Astrocyte (in vitro differentiated cells and primary cell): ENCODE measurements around the gene SPNS2. TPM values are rescaled to one million over a fixed set of nuclear protein-coding genes. Genes with fewer than 3 reads are reported as not detected.

Source experiments
- DNase-seq: peaks from one replicate; pipeline ENCODE4 v3.0.0-alpha.2; 2010; ENCODE audit warnings: low read depth
- FAIRE-seq: peaks from 2 replicates; lab custom pipeline; 2011; peaks lifted over from hg19 to GRCh38; lab: Jason Lieb, UNC
- H2AFZ ChIP-seq: 2 replicates; pipeline ENCODE4 v1.6.0; 2012; ENCODE audit warnings: low read depth, low read length, inconsistent platforms
- H3K27ac ChIP-seq: 2 replicates; pipeline ENCODE4 v1.5.1; 2011; ENCODE audit warnings: low read depth, low read length, inconsistent platforms
- H3K27me3 ChIP-seq: 2 replicates; pipeline ENCODE4 v1.6.0; 2011; ENCODE audit warnings: low read length, inconsistent platforms; ENCODE audit not compliant: insufficient read depth
- H3K36me3 ChIP-seq: 2 replicates; pipeline ENCODE4 v1.5.1; 2011; ENCODE audit warnings: low read length, inconsistent platforms; ENCODE audit not compliant: insufficient read depth
- H3K4me1 ChIP-seq: 2 replicates; pipeline ENCODE4 v1.5.1; 2011; ENCODE audit warnings: low read length, inconsistent platforms; ENCODE audit not compliant: insufficient read depth
- H3K4me2 ChIP-seq: 2 replicates; pipeline ENCODE4 v1.6.0; 2012; ENCODE audit warnings: low read length, inconsistent platforms
- H3K4me3 ChIP-seq: 2 replicates; pipeline ENCODE4 v1.5.1; 2011; ENCODE audit warnings: low read depth, mild to moderate bottlenecking, low read length, inconsistent platforms; ENCODE audit not compliant: insufficient read depth
- H3K79me2 ChIP-seq: 2 replicates; pipeline ENCODE4 v1.6.0; 2012; ENCODE audit warnings: mild to moderate bottlenecking, low read length, inconsistent platforms; ENCODE audit not compliant: insufficient read depth
- H3K9ac ChIP-seq: 2 replicates; pipeline ENCODE4 v1.6.0; 2012; ENCODE audit warnings: mild to moderate bottlenecking, low read length, inconsistent platforms
- H3K9me3 ChIP-seq: 2 replicates; pipeline ENCODE4 v1.5.1; 2012; ENCODE audit warnings: low read depth, mild to moderate bottlenecking, low read length, inconsistent platforms; ENCODE audit not compliant: insufficient read depth
- H4K20me1 ChIP-seq: 2 replicates; pipeline ENCODE4 v1.6.0; 2012; ENCODE audit warnings: low read length, inconsistent platforms; ENCODE audit not compliant: insufficient read depth
- H3K27ac Mint-ChIP-seq: one replicate; pipeline ENCODE4 v1.8.0; 2021; ENCODE audit warnings: mild to moderate bottlenecking, mixed read lengths; ENCODE audit not compliant: unreplicated experiment
- H3K27me3 Mint-ChIP-seq: one replicate; pipeline ENCODE4 v1.8.0; 2021; ENCODE audit warnings: low read depth, mixed read lengths; ENCODE audit not compliant: unreplicated experiment
- H3K36me3 Mint-ChIP-seq: one replicate; pipeline ENCODE4 v1.8.0; 2021; ENCODE audit warnings: low read depth, mixed read lengths; ENCODE audit not compliant: unreplicated experiment
- H3K4me1 Mint-ChIP-seq: one replicate; pipeline ENCODE4 v1.8.0; 2021; ENCODE audit warnings: low read depth, mixed read lengths; ENCODE audit not compliant: unreplicated experiment
- H3K4me3 Mint-ChIP-seq: one replicate; pipeline ENCODE4 v1.8.0; 2021; ENCODE audit warnings: mild to moderate bottlenecking, moderate library complexity, mixed read lengths; ENCODE audit not compliant: unreplicated experiment
- H3K9me3 Mint-ChIP-seq: one replicate; pipeline ENCODE4 v1.8.0; 2021; ENCODE audit warnings: mild to moderate bottlenecking, mixed read lengths; ENCODE audit not compliant: unreplicated experiment
- EZH2 ChIP-seq: IDR thresholded peaks from 2 replicates; pipeline ENCODE4 v1.6.1; 2012; ENCODE audit warnings: mild to moderate bottlenecking, low read length, inconsistent platforms; ENCODE audit not compliant: insufficient read depth
- total RNA-seq: library from RNA; stranded (reverse); gene quantifications from 2 replicates; pipeline ENCODE4 v1.2.1, GENCODE V29; 2021
- TF ChIP-seq, protein P1 (sequence below): IDR thresholded peaks from 2 replicates; pipeline ENCODE4 v1.5.1; 2011; ENCODE audit warnings: low read depth, mild to moderate bottlenecking, inconsistent platforms, low read length, moderate library complexity; ENCODE audit not compliant: insufficient read depth

The SPNS2 gene
- total RNA-seq, 1 donor from 2014 or later, result 4.3 TPM

DNA sequence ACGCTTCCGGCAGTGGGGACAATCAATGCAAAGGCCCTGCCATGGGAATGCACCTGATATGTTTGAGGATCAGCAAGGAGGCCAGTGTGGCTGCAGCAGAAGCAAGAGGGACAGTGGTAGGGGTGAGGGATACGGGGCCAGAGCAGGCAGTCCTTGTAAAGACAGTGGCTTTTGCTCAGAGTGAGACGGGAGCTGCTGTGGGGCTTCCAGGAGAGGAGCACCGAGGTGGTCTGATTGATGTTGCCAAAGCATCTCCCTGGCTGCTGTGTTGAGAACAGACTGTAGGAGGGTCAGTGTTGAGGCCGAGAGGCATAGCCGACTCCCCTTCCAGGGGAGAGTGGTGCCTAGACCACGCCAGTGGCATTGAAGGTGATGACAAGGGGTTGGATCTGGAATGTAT, 11.4 kb upstream of the SPNS2 start:
- Histone ChIP-seq H4K20me1 (no peaks in the 10 kb centered on the region), H3K79me2 (no peaks in the 10 kb centered on the region), H3K9me3 (no peaks in the 10 kb centered on the region), H3K4me1 (peaks cover 10% of the 10 kb centered on the region), H3K4me2 (no peak overlapping the region), H2AFZ (no peak overlapping the region), H3K27me3 (peaks cover 4% of the 10 kb centered on the region), H3K4me3 (no peak overlapping the region), H3K36me3 (no peaks in the 10 kb centered on the region), H3K9ac (no peak overlapping the region), H3K27ac (no peak overlapping the region)
- H3K27me3 Mint-ChIP-seq, result peaks cover 19% of the 10 kb centered on the region
- DNase-seq, result no peak
- H3K9me3 Mint-ChIP-seq, result no peaks in the 10 kb centered on the region
- TF ChIP-seq EZH2, result no peak
- TF ChIP-seq, protein P1, sequence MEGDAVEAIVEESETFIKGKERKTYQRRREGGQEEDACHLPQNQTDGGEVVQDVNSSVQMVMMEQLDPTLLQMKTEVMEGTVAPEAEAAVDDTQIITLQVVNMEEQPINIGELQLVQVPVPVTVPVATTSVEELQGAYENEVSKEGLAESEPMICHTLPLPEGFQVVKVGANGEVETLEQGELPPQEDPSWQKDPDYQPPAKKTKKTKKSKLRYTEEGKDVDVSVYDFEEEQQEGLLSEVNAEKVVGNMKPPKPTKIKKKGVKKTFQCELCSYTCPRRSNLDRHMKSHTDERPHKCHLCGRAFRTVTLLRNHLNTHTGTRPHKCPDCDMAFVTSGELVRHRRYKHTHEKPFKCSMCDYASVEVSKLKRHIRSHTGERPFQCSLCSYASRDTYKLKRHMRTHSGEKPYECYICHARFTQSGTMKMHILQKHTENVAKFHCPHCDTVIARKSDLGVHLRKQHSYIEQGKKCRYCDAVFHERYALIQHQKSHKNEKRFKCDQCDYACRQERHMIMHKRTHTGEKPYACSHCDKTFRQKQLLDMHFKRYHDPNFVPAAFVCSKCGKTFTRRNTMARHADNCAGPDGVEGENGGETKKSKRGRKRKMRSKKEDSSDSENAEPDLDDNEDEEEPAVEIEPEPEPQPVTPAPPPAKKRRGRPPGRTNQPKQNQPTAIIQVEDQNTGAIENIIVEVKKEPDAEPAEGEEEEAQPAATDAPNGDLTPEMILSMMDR, result no peak
- peaks cover 6% of the 10 kb centered on the region for H3K4me1 Mint-ChIP-seq
- H3K4me3 Mint-ChIP-seq, result no peak overlapping the region
- FAIRE-seq, result no peak
- no peaks in the 10 kb centered on the region for H3K36me3 Mint-ChIP-seq
- H3K27ac Mint-ChIP-seq, result no peak overlapping the region

DNA sequence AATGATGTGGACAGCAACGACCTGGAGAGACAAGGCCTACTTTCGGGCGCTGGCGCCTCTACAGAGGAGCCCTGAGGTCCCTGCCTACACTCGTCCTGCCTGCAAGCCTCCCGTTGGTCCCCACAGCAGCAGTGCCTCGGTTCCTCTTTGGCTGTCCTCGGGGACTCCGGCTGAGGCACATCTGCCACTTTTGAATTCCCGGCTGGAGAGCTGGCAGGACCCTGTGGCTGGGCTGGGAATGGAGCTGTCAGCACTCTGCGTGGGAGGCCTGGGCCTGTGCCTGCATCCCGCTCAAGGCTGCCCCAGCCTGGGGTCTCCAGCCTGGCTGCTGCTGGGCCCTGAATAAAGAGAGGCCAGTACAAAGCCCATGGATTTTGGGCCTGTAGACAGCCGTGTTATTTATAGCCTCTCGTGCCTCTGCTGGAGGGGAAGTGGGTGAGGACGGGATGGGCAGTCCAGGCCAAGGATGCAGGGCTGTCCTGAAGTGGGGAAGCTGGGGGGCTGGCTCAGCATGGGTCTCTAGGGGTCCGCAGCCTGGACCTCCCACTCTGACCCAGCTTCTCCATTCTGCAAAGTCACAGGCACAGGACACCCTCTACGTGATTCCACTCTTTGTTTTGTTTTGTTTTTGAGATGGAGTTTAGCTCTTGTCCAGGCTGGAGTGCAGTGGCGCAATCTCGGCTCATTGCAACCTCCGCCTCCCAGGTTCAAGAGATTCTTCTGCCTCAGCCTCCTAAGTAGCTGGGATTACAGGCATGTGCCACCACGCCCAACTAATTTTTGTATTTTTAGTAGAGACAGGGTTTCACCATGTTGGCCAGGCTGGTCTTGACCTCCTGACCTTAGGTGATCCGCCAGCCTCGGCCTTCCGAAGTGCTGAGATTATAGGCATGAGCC, 10.6 kb upstream of the SPNS2 start:
- H3K4me3 Mint-ChIP-seq, result no peak overlapping the region
- Histone ChIP-seq H3K79me2 (no peaks in the 10 kb centered on the region), H3K4me3 (no peak overlapping the region), H3K36me3 (no peaks in the 10 kb centered on the region), H3K9ac (no peak overlapping the region), H3K27me3 (peaks cover 4% of the 10 kb centered on the region), H3K4me2 (no peak overlapping the region), H3K27ac (no peak overlapping the region), H4K20me1 (no peaks in the 10 kb centered on the region), H3K4me1 (peaks cover 9% of the 10 kb centered on the region), H3K9me3 (no peaks in the 10 kb centered on the region), H2AFZ (no peak overlapping the region)
- no peak overlapping the region for H3K27ac Mint-ChIP-seq
- H3K4me1 Mint-ChIP-seq, result peaks cover 8% of the 10 kb centered on the region
- no peaks in the 10 kb centered on the region for H3K9me3 Mint-ChIP-seq
- no peak for DNase-seq
- FAIRE-seq, result no peak
- no peaks in the 10 kb centered on the region for H3K36me3 Mint-ChIP-seq
- TF ChIP-seq EZH2, result no peak
- TF ChIP-seq, protein P1, result no peak
- H3K27me3 Mint-ChIP-seq, result peaks cover 19% of the 10 kb centered on the region

DNA sequence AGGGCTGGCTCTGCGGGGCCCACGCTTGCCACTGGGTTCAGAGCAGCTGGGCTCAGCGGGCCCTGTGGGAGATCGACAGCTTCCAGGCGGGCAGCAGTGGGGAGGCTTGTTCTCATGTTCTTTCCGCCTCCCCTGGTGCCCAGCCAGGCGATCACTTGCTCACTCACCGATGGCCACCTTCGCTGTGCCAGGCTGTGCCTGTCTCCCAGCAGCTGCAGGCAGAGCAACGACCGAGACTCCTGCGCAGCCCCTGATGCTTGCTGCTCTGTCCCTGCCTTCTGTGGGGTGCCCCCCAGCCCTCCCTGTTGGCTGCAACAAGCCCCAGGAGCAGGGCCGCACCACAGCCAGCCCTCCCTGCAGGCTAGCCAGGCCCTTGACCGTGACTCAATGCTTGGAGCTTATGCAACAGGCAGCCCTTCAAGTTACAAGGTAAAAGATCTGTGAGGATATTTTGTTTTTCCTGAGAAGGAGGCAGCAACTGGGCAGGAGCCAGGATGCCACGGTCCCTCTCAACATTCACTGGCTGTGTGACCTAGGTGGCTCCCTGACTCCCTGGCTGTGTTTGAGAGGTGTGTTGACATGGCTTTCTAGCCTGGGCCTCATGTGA, 9.6 kb upstream of the SPNS2 start:
- DNase-seq, result no peak

More for the DNA sequence above, 9.6 kb upstream of the SPNS2 start:
- no peak for FAIRE-seq
- no peak overlapping the region for H3K9ac ChIP-seq
- Mint-ChIP-seq H3K9me3 (no peaks in the 10 kb centered on the region), H3K4me3 (no peak overlapping the region), H3K36me3 (no peaks in the 10 kb centered on the region), H3K27ac (no peak overlapping the region), H3K4me1 (peaks cover 3% of the 10 kb centered on the region), H3K27me3 (peaks cover 19% of the 10 kb centered on the region)
- H3K27ac ChIP-seq, result no peak overlapping the region
- H4K20me1 ChIP-seq, result no peaks in the 10 kb centered on the region
- no peaks in the 10 kb centered on the region for H3K4me1 ChIP-seq
- no peaks in the 10 kb centered on the region for H3K36me3 ChIP-seq
- no peak overlapping the region for H3K4me3 ChIP-seq
- H3K9me3 ChIP-seq, result no peaks in the 10 kb centered on the region
- H3K4me2 ChIP-seq, result no peak overlapping the region
- H2AFZ ChIP-seq, result no peak overlapping the region
- no peak for TF ChIP-seq EZH2
- TF ChIP-seq, protein P1, result no peak
- no peaks in the 10 kb centered on the region for H3K79me2 ChIP-seq
- H3K27me3 ChIP-seq, result peaks cover 4% of the 10 kb centered on the region
